Fibroblast of lung (primary cell): ENCODE data around the gene TIGD4. TPM values are rescaled to one million over a fixed set of nuclear protein-coding genes. Genes with fewer than 3 reads are reported as not detected.

ENCODE experiments used
- DNase-seq, 2 donors: peaks; one replicate each; pipeline versions ENCODE4 v3.0.0 to v3.0.0-alpha.2; 2010; ENCODE audit warnings: low read depth in 2 of 2
- H2AFZ ChIP-seq: 2 replicates; pipeline ENCODE4 v1.5.1; 2012; ENCODE audit warnings: low read length, control low read depth, inconsistent platforms
- H3K27ac ChIP-seq: 2 replicates; pipeline ENCODE4 v1.5.1; 2011; ENCODE audit warnings: low read length, control low read depth; ENCODE audit not compliant: insufficient read depth
- H3K27me3 ChIP-seq: 2 replicates; pipeline ENCODE4 v1.5.1; 2011; ENCODE audit warnings: mild to moderate bottlenecking, low read length; ENCODE audit not compliant: control insufficient read depth, insufficient read depth
- H3K36me3 ChIP-seq: 2 replicates; pipeline ENCODE4 v1.5.1; 2011; ENCODE audit warnings: low read length; ENCODE audit not compliant: control insufficient read depth, insufficient read depth
- H3K4me1 ChIP-seq: 2 replicates; pipeline ENCODE4 v1.5.1; 2011; ENCODE audit warnings: low read length; ENCODE audit not compliant: control insufficient read depth, insufficient read depth; ENCODE audit errors: extremely low read depth
- H3K4me2 ChIP-seq: 2 replicates; pipeline ENCODE4 v1.5.1; 2011; ENCODE audit warnings: low read length, control low read depth; ENCODE audit not compliant: insufficient read depth; ENCODE audit errors: extremely low read depth
- H3K4me3 ChIP-seq, 4 experiments: fragments of 200-600 bp in 1 of 4; sonication (generic) in 1 of 4; replicated peaks in 1 of 4; 2 replicates each; pipeline ENCODE4 v1.5.1; 2011 to 2016; ENCODE audit warnings: low read length in 4 of 4, low read depth in 3 of 4, mild to moderate bottlenecking in 3 of 4, control low read depth in 2 of 4, inconsistent platforms in 1 of 4, mixed read lengths in 1 of 4; ENCODE audit not compliant: insufficient read depth in 1 of 4; ENCODE audit errors: control extremely low read depth in 1 of 4
- H3K79me2 ChIP-seq: 2 replicates; pipeline ENCODE4 v1.5.1; 2012; ENCODE audit warnings: mild to moderate bottlenecking, low read length, inconsistent platforms; ENCODE audit not compliant: control insufficient read depth, insufficient read depth
- H3K9ac ChIP-seq: 2 replicates; pipeline ENCODE4 v1.5.1; 2011; ENCODE audit warnings: mild to moderate bottlenecking, low read length, control low read depth; ENCODE audit not compliant: insufficient read depth
- H3K9me3 ChIP-seq: 2 replicates; pipeline ENCODE4 v1.5.1; 2012; ENCODE audit warnings: low read depth, low read length; ENCODE audit not compliant: control insufficient read depth, insufficient read depth
- H4K20me1 ChIP-seq: 2 replicates; pipeline ENCODE4 v1.5.1; 2011; ENCODE audit warnings: low read length; ENCODE audit not compliant: control insufficient read depth, insufficient read depth; ENCODE audit errors: extremely low read depth
- EZH2 ChIP-seq: IDR thresholded peaks from 2 replicates; pipeline ENCODE4 v1.5.1; 2012; ENCODE audit warnings: low read length, control low read depth, mild to moderate bottlenecking; ENCODE audit errors: missing control alignments
- polyA plus RNA-seq, 2 donors: library from polyadenylated mRNA; depleted of rRNA in 1 of 2; stranded (reverse) in 1 of 2; unstranded in 1 of 2; fragments of >200 nt; gene quantifications; 2 replicates each; pipeline ENCODE4 v1.2.1, GENCODE V29; 2011 to 2012; ENCODE audit warnings: missing spikeins in 1 of 2
- total RNA-seq: library from RNA; depleted of rRNA; stranded (reverse); fragments of >200 nt; gene quantifications from 2 replicates; pipeline ENCODE4 v1.2.1, GENCODE V29; 2014
- TF ChIP-seq, protein P1 (sequence below), 2 donors: IDR thresholded peaks in 1 of 2; conservative IDR thresholded peaks in 1 of 2; 1 replicate in 1 of 2; 2 replicates in 1 of 2; pipeline ENCODE4 v1.5.1; 2011 to 2012; ENCODE audit warnings: low read length in 2 of 2, control low read depth in 1 of 2, inconsistent platforms in 1 of 2, low read depth in 1 of 2, mild to moderate bottlenecking in 1 of 2

The TIGD4 gene
- total and polyA plus RNA-seq, 2 donors (not counting 1 experiment from before 2014, with no cell fraction given) = under 0.01 to 0.08 TPM

DNA sequence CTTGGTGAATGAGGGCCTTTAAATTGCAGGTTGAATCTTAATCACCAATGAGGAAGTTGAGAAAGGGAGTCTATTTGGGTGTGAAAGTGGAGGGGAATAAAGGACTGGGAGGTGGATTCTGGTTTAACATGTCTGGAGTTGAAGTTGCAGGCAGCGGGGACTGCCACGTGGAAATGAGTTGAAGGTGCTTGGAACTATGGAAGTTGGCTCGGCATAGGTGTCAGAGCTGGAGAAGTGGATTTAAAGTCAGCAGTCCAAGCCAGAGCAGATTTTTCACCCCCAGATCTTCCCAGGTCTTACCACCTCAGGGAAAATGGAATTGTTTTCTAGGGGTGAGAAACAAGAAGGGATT is 44.9 kb downstream of the TIGD4 start:
- no peak overlapping the region for H2AFZ ChIP-seq
- no peaks in the 10 kb centered on the region for H3K9me3 ChIP-seq
- H3K27ac ChIP-seq = no peak overlapping the region
- DNase-seq = no peak
- H4K20me1 ChIP-seq = no peaks in the 10 kb centered on the region
- H3K4me2 ChIP-seq = no peak overlapping the region
- no peak overlapping the region for H3K4me3 ChIP-seq
- H3K36me3 ChIP-seq = no peaks in the 10 kb centered on the region
- no peaks in the 10 kb centered on the region for H3K4me1 ChIP-seq
- H3K27me3 ChIP-seq = no peaks in the 10 kb centered on the region
- TF ChIP-seq, protein P1, sequence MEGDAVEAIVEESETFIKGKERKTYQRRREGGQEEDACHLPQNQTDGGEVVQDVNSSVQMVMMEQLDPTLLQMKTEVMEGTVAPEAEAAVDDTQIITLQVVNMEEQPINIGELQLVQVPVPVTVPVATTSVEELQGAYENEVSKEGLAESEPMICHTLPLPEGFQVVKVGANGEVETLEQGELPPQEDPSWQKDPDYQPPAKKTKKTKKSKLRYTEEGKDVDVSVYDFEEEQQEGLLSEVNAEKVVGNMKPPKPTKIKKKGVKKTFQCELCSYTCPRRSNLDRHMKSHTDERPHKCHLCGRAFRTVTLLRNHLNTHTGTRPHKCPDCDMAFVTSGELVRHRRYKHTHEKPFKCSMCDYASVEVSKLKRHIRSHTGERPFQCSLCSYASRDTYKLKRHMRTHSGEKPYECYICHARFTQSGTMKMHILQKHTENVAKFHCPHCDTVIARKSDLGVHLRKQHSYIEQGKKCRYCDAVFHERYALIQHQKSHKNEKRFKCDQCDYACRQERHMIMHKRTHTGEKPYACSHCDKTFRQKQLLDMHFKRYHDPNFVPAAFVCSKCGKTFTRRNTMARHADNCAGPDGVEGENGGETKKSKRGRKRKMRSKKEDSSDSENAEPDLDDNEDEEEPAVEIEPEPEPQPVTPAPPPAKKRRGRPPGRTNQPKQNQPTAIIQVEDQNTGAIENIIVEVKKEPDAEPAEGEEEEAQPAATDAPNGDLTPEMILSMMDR (conservative IDR thresholded peaks at IDR 0.05 in 1 of 2, IDR thresholded peaks at IDR 0.05 in 1 of 2; ENCODE audit: low read depth in 1 of 2, low read length in 2 of 2) = no peak
- no peak for TF ChIP-seq EZH2
- H3K9ac ChIP-seq = no peak overlapping the region
- no peaks in the 10 kb centered on the region for H3K79me2 ChIP-seq

DNA sequence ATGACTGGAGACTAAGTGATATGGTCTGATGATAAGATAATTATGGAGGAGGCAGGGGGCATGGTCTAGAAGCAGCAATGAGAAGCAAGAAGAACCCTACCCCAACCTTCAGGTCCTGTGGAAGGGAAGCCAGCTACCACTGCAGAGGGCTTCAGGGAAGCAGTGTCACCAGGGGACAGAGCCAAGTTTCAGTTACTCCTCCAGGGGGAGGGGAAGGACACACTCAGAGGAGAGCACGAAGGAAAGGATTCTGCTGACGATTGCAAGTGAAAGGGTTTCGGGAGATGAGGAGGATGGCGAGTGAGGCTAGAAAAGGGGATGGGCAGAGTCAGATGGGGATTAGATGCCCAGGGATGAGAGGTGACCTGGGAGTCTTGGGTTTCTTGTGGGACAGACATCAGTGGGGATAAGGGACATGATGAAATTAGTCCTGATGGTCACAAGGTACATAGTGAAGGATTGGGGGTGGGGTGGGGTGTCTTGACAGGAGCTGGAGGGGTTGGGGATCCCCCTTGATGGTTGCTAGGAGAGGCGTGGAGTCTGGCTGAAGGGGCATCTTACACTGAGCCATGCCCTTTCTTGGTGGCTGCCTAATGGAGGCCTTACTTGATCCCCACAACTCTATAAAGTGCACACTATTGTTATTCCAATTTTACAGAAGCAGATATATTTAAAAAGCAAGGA is 45.4 kb downstream of the TIGD4 start:
- H4K20me1 ChIP-seq = no peaks in the 10 kb centered on the region

DNA sequence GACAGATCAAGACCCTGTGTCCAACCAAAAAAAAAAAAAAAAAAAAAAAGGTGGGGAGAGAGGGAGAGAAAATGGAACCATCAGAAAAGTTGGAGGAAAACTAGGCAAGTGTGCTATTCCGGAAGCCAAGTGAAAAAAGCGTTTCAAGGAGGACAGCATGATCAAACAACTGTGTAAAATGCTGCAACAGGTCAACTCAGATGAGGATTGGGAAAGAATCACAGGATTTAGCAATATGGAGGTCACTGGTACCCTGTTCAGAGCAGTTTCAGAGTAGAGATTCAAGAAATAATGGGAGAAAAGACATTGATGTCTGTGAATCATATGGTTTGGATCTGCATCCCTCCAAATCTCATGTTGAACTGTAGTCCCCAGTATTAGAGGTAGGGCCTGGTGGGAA is 47.5 kb downstream of the TIGD4 start:
- Histone ChIP-seq H3K4me3 (no peak overlapping the region), H4K20me1 (no peaks in the 10 kb centered on the region), H3K27me3 (no peaks in the 10 kb centered on the region), H3K4me2 (no peak overlapping the region), H3K9ac (no peak overlapping the region), H3K79me2 (no peaks in the 10 kb centered on the region), H3K36me3 (no peaks in the 10 kb centered on the region), H2AFZ (no peak overlapping the region), H3K9me3 (no peaks in the 10 kb centered on the region), H3K27ac (no peak overlapping the region), H3K4me1 (no peaks in the 10 kb centered on the region)
- DNase-seq = no peak
- TF ChIP-seq EZH2 = no peak
- TF ChIP-seq, protein P1 (conservative IDR thresholded peaks at IDR 0.05 in 1 of 2, IDR thresholded peaks at IDR 0.05 in 1 of 2; ENCODE audit: low read depth in 1 of 2, low read length in 2 of 2) = no peak

More for the DNA sequence above, 45.4 kb downstream of the TIGD4 start:
- H3K9me3 ChIP-seq = no peaks in the 10 kb centered on the region
- DNase-seq = no peak
- H3K79me2 ChIP-seq = no peaks in the 10 kb centered on the region
- no peak overlapping the region for H2AFZ ChIP-seq
- no peaks in the 10 kb centered on the region for H3K36me3 ChIP-seq
- H3K9ac ChIP-seq = no peak overlapping the region
- no peak overlapping the region for H3K4me3 ChIP-seq
- TF ChIP-seq, protein P1 (conservative IDR thresholded peaks at IDR 0.05 in 1 of 2, IDR thresholded peaks at IDR 0.05 in 1 of 2; ENCODE audit: low read depth in 1 of 2, low read length in 2 of 2) = no peak
- TF ChIP-seq EZH2 = no peak
- H3K27me3 ChIP-seq = no peaks in the 10 kb centered on the region
- no peak overlapping the region for H3K27ac ChIP-seq
- H3K4me1 ChIP-seq = no peaks in the 10 kb centered on the region
- H3K4me2 ChIP-seq = no peak overlapping the region
